Thyroid gland (tissue), 4 donors: ENCODE measurements around the gene RELA.

Experiments
- CTCF ChIP-seq, 6 experiments: fragments of 200-600 bp in 3 of 6; fragments of 450-650 bp in 3 of 6; sonication (generic) in 3 of 6; IDR thresholded peaks; one replicate each; pipeline ENCODE4 v1.5.1; 2016 to 2019; ENCODE audit warnings: antibody characterized with exemption in 6 of 6, mild to moderate bottlenecking in 2 of 6, inconsistent platforms in 1 of 6, moderate library complexity in 1 of 6
- POLR2A ChIP-seq, 2 donors: fragments of 450-650 bp; IDR thresholded peaks; one replicate each; pipeline ENCODE4 v1.6.1; 2017; ENCODE audit warnings: antibody characterized with exemption in 2 of 2, mild to moderate bottlenecking in 2 of 2, moderate library complexity in 1 of 2

GRCh38 chr11:65637794-65638419 lies 24.8 kb downstream of the RELA start, which contains the start of gene SIPA1:
- TF ChIP-seq CTCF (IDR thresholded peaks at IDR 0.05): peak in 4 of 6 experiments; percentile 23 to 39 (median 35)
- peak in 1 of 2 donors; percentile 52 for TF ChIP-seq POLR2A (IDR thresholded peaks at IDR 0.05)
